GM23338 (cell line): Measurements from ENCODE around the gene ROS1. TPM values are rescaled to one million over a fixed set of nuclear protein-coding genes. Genes with fewer than 3 reads are reported as not detected.

Experiments
- ATAC-seq: fragments of 200-7000 bp; cut with Tn5 transposase; 3 replicates; pipeline ENCODE4 v1.9.1; 2020
- DNase-seq: peaks from one replicate; pipeline ENCODE4 v3.0.0-alpha.2; 2015; ENCODE audit warnings: low spot score
- H2AFZ ChIP-seq: fragments of 200-600 bp; sonication (generic); 2 replicates; pipeline ENCODE4 v1.8.0; 2016; ENCODE audit warnings: antibody characterized with exemption, mild to moderate bottlenecking, moderate library complexity
- H3F3A ChIP-seq: fragments of 200-600 bp; sonication (generic); replicated peaks from 2 replicates; pipeline ENCODE4 v1.8.0; 2017; ENCODE audit warnings: antibody characterized with exemption, mixed run types, low read depth
- H3K27ac ChIP-seq: fragments of 200-600 bp; sonication (generic); 2 replicates; pipeline ENCODE4 v1.6.1; 2016; ENCODE audit warnings: low read depth
- H3K27me3 ChIP-seq: fragments of 200-600 bp; sonication (generic); 2 replicates; pipeline ENCODE4 v1.8.0; 2016; ENCODE audit warnings: mild to moderate bottlenecking, mixed run types, moderate library complexity; ENCODE audit not compliant: insufficient read depth
- H3K36me3 ChIP-seq: fragments of 200-600 bp; sonication (generic); 2 replicates; pipeline ENCODE4 v1.8.0; 2016; ENCODE audit warnings: mild to moderate bottlenecking; ENCODE audit not compliant: insufficient read depth
- H3K4me1 ChIP-seq: fragments of 200-600 bp; sonication (generic); 2 replicates; pipeline ENCODE4 v1.8.0; 2016; ENCODE audit warnings: mild to moderate bottlenecking, moderate library complexity; ENCODE audit not compliant: insufficient read depth
- H3K4me2 ChIP-seq: fragments of 200-600 bp; sonication (generic); 2 replicates; pipeline ENCODE4 v1.7.1; 2017; ENCODE audit warnings: mixed run types
- H3K4me3 ChIP-seq: fragments of 200-600 bp; sonication (generic); 2 replicates; pipeline ENCODE4 v1.6.1; 2016; ENCODE audit warnings: mixed run types
- H3K79me2 ChIP-seq: fragments of 200-600 bp; sonication (generic); replicated peaks from 2 replicates; pipeline ENCODE4 v1.8.0; 2017; ENCODE audit warnings: mild to moderate bottlenecking; ENCODE audit not compliant: insufficient read depth
- H3K9me2 ChIP-seq: fragments of 200-600 bp; sonication (generic); 2 replicates; pipeline ENCODE4 v1.8.0; 2017; ENCODE audit not compliant: insufficient read depth
- H4K20me1 ChIP-seq: fragments of 200-600 bp; sonication (generic); replicated peaks from 2 replicates; pipeline ENCODE4 v1.8.0; 2017; ENCODE audit warnings: mild to moderate bottlenecking; ENCODE audit not compliant: insufficient read depth
- H3K27ac Mint-ChIP-seq: 2 replicates; pipeline ENCODE4 v1.8.0; 2020; ENCODE audit warnings: inconsistent platforms, mild to moderate bottlenecking, moderate library complexity, mixed read lengths
- H3K27me3 Mint-ChIP-seq: 3 replicates; pipeline ENCODE4 v1.8.0; 2022; ENCODE audit warnings: low read depth, mild to moderate bottlenecking, moderate library complexity, mixed read lengths, inconsistent platforms; ENCODE audit not compliant: insufficient read depth, poor library complexity
- H3K36me3 Mint-ChIP-seq: 3 replicates; pipeline ENCODE4 v1.8.0; 2021; ENCODE audit warnings: low read depth, mild to moderate bottlenecking, inconsistent platforms, moderate library complexity, mixed read lengths
- H3K4me1 Mint-ChIP-seq: 3 replicates; pipeline ENCODE4 v1.8.0; 2020; ENCODE audit warnings: mild to moderate bottlenecking, inconsistent platforms, mixed read lengths
- H3K4me3 Mint-ChIP-seq: 3 replicates; pipeline ENCODE4 v1.8.0; 2021; ENCODE audit warnings: moderate library complexity, mild to moderate bottlenecking, inconsistent platforms, mixed read lengths
- H3K9me3 Mint-ChIP-seq: 3 replicates; pipeline ENCODE4 v1.8.0; 2020; ENCODE audit warnings: moderate library complexity, mild to moderate bottlenecking, inconsistent platforms, mixed read lengths
- EZH2 ChIP-seq: fragments of 200-600 bp; sonication (generic); IDR thresholded peaks from one replicate; pipeline ENCODE4 v1.8.0; 2017; ENCODE audit warnings: antibody characterized with exemption, mild to moderate bottlenecking, low read depth; ENCODE audit not compliant: unreplicated experiment
- EZH2phosphoT487 ChIP-seq: fragments of 200-600 bp; sonication (generic); IDR thresholded peaks from one replicate; pipeline ENCODE4 v1.8.1; 2018; ENCODE audit warnings: antibody characterized with exemption; ENCODE audit not compliant: unreplicated experiment
- JUNB ChIP-seq: IDR thresholded peaks from one replicate; pipeline ENCODE4 v1.6.1; 2016; ENCODE audit warnings: antibody characterized with exemption; ENCODE audit not compliant: unreplicated experiment
- NANOG ChIP-seq: IDR thresholded peaks from 2 replicates; pipeline ENCODE4 v1.6.1; 2016; ENCODE audit warnings: antibody characterized with exemption, borderline replicate concordance
- POLR2AphosphoS5 ChIP-seq: IDR thresholded peaks from 2 replicates; pipeline ENCODE4 v1.6.1; 2016; ENCODE audit warnings: antibody characterized with exemption, low read depth
- STAT1 ChIP-seq: IDR thresholded peaks from one replicate; pipeline ENCODE4 v1.6.1; 2016; ENCODE audit warnings: antibody characterized with exemption; ENCODE audit not compliant: unreplicated experiment
- ZNF114 ChIP-seq: fragments of 250-450 bp; sonication (Bioruptor Pico); IDR thresholded peaks from 2 replicates; pipeline ENCODE4 v1.5.0; 2020; ENCODE audit warnings: mild to moderate bottlenecking, moderate library complexity
- polyA plus RNA-seq: library from polyadenylated mRNA; unstranded; fragments of >200 nt; fragmentation: Nextera tagmentation; extraction: Ambion mirVana; gene quantifications from 2 replicates; pipeline ENCODE4 v1.2.1, GENCODE V29; 2016
- total RNA-seq: library from RNA; depleted of rRNA; stranded (reverse); fragments of >200 nt; shearing (Covaris generic); gene quantifications from 2 replicates; pipeline ENCODE4 v1.2.3, GENCODE V29; 2014
- TF ChIP-seq, protein P1 (sequence below), 2 experiments: fragments of 200-600 bp in 1 of 2; sonication (generic) in 1 of 2; conservative IDR thresholded peaks; 2 replicates each; pipeline versions ENCODE4 v1.5.1 to v1.6.1; 2016 to 2017; ENCODE audit warnings: antibody characterized with exemption in 2 of 2, low read depth in 2 of 2, mild to moderate bottlenecking in 2 of 2, moderate library complexity in 1 of 2
- TF ChIP-seq, protein P2 (sequence below): IDR thresholded peaks from 2 replicates; pipeline ENCODE4 v1.6.1; 2016; ENCODE audit warnings: antibody characterized with exemption
- TF ChIP-seq, protein P3 (sequence below): IDR thresholded peaks from one replicate; pipeline ENCODE4 v1.6.1; 2018; ENCODE audit warnings: antibody characterized with exemption; ENCODE audit not compliant: unreplicated experiment

Gene ROS1
- total and polyA plus RNA-seq, 2 experiments from 2014 or later = not detected

DNA sequence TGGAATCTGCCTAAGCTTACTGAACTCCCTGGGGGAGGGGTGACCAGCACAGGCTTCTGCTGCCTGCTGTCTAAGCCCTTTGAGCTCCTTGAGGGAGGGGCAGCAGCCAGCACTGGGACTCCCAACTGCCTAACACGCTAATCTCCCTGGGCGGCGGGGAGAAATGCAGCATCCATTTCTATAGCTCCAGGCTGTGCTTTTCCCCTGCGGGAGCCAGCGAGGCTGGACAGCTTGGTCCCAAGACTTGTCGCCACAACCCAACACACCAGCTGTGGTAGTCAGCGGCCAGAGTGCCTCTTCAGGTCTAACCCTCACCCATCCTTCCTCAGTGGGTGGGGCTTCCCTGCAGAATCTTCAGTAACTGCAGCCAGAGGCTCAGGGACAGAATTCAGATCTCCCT is 95.8 kb downstream of the ROS1 start:
- no peaks in the 10 kb centered on the region for H3K36me3 Mint-ChIP-seq
- peaks cover 8% of the 10 kb centered on the region; the same call in 2 of the 3 replicates for H3K9me3 Mint-ChIP-seq
- Histone ChIP-seq H3K36me3 (no peaks in the 10 kb centered on the region), H3F3A (no peaks in the 10 kb centered on the region), H3K9me2 (peaks cover 16% of the 10 kb centered on the region), H3K79me2 (no peaks in the 10 kb centered on the region), H3K4me1 (no peaks in the 10 kb centered on the region), H3K27me3 (no peaks in the 10 kb centered on the region), H3K4me3 (no peak overlapping the region), H2AFZ (no peak overlapping the region), H3K27ac (no peak overlapping the region), H3K4me2 (no peak overlapping the region), H4K20me1 (no peaks in the 10 kb centered on the region)
- H3K4me3 Mint-ChIP-seq = no peak overlapping the region
- no peak for ATAC-seq
- no peak for TF ChIP-seq EZH2phosphoT487
- TF ChIP-seq, protein P1, sequence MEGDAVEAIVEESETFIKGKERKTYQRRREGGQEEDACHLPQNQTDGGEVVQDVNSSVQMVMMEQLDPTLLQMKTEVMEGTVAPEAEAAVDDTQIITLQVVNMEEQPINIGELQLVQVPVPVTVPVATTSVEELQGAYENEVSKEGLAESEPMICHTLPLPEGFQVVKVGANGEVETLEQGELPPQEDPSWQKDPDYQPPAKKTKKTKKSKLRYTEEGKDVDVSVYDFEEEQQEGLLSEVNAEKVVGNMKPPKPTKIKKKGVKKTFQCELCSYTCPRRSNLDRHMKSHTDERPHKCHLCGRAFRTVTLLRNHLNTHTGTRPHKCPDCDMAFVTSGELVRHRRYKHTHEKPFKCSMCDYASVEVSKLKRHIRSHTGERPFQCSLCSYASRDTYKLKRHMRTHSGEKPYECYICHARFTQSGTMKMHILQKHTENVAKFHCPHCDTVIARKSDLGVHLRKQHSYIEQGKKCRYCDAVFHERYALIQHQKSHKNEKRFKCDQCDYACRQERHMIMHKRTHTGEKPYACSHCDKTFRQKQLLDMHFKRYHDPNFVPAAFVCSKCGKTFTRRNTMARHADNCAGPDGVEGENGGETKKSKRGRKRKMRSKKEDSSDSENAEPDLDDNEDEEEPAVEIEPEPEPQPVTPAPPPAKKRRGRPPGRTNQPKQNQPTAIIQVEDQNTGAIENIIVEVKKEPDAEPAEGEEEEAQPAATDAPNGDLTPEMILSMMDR (conservative IDR thresholded peaks at IDR 0.05; ENCODE audit: low read depth in 2 of 2) = no peak
- no peak for TF ChIP-seq JUNB
- TF ChIP-seq, protein P2, sequence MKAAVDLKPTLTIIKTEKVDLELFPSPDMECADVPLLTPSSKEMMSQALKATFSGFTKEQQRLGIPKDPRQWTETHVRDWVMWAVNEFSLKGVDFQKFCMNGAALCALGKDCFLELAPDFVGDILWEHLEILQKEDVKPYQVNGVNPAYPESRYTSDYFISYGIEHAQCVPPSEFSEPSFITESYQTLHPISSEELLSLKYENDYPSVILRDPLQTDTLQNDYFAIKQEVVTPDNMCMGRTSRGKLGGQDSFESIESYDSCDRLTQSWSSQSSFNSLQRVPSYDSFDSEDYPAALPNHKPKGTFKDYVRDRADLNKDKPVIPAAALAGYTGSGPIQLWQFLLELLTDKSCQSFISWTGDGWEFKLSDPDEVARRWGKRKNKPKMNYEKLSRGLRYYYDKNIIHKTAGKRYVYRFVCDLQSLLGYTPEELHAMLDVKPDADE = no peak
- no peak for TF ChIP-seq ZNF114 (CRISPR knock-in tag)
- TF ChIP-seq STAT1 = no peak
- no peak for TF ChIP-seq EZH2
- TF ChIP-seq POLR2AphosphoS5 = no peak
- TF ChIP-seq, protein P3, sequence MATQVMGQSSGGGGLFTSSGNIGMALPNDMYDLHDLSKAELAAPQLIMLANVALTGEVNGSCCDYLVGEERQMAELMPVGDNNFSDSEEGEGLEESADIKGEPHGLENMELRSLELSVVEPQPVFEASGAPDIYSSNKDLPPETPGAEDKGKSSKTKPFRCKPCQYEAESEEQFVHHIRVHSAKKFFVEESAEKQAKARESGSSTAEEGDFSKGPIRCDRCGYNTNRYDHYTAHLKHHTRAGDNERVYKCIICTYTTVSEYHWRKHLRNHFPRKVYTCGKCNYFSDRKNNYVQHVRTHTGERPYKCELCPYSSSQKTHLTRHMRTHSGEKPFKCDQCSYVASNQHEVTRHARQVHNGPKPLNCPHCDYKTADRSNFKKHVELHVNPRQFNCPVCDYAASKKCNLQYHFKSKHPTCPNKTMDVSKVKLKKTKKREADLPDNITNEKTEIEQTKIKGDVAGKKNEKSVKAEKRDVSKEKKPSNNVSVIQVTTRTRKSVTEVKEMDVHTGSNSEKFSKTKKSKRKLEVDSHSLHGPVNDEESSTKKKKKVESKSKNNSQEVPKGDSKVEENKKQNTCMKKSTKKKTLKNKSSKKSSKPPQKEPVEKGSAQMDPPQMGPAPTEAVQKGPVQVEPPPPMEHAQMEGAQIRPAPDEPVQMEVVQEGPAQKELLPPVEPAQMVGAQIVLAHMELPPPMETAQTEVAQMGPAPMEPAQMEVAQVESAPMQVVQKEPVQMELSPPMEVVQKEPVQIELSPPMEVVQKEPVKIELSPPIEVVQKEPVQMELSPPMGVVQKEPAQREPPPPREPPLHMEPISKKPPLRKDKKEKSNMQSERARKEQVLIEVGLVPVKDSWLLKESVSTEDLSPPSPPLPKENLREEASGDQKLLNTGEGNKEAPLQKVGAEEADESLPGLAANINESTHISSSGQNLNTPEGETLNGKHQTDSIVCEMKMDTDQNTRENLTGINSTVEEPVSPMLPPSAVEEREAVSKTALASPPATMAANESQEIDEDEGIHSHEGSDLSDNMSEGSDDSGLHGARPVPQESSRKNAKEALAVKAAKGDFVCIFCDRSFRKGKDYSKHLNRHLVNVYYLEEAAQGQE = no peak
- no peak for TF ChIP-seq NANOG
- H3K4me1 Mint-ChIP-seq = peaks cover 2% of the 10 kb centered on the region; the same call in 1 of the 3 replicates
- no peak overlapping the region for H3K27ac Mint-ChIP-seq
- no peaks in the 10 kb centered on the region for H3K27me3 Mint-ChIP-seq
- DNase-seq = no peak

DNA sequence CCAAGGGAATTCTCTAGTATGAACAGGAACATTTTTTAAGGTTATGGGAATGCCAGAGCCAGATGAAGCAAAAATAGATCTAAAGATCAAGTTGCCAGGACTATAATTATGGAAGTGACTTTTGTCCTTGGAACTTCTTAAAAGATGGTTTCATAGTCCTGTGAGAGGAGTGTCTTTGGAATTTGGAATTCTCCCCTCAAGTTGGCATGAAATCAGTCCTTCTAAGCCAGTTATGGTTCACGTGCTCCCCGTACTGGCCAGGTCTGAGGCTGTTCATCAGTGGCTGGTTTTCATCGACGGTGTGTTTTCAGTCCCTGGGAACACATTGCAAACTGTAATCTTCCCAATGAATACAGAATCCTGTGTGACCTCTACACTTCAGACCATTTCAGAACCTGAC is 97.2 kb downstream of the ROS1 start:
- peaks cover 2% of the 10 kb centered on the region; the same call in 1 of the 3 replicates for H3K4me1 Mint-ChIP-seq
- TF ChIP-seq EZH2 = no peak
- TF ChIP-seq NANOG = no peak
- TF ChIP-seq, protein P1 (conservative IDR thresholded peaks at IDR 0.05; ENCODE audit: low read depth in 2 of 2) = no peak

More for the DNA sequence above, 97.2 kb downstream of the ROS1 start:
- ATAC-seq (no peak), DNase-seq (no peak)
- no peaks in the 10 kb centered on the region for H3K27me3 Mint-ChIP-seq
- no peaks in the 10 kb centered on the region for H3K27me3 ChIP-seq
- no peak overlapping the region for H3K4me3 Mint-ChIP-seq
- no peak overlapping the region for H3K27ac Mint-ChIP-seq
- no peaks in the 10 kb centered on the region for H3K4me1 ChIP-seq
- peaks cover 8% of the 10 kb centered on the region; the same call in 2 of the 3 replicates for H3K9me3 Mint-ChIP-seq
- H3K36me3 Mint-ChIP-seq = no peaks in the 10 kb centered on the region
- no peaks in the 10 kb centered on the region for H3F3A ChIP-seq
- H3K9me2 ChIP-seq = peaks cover 15% of the 10 kb centered on the region
- H4K20me1 ChIP-seq = no peaks in the 10 kb centered on the region
- H3K4me3 ChIP-seq = no peak overlapping the region
- no peak overlapping the region for H3K4me2 ChIP-seq
- no peak overlapping the region for H2AFZ ChIP-seq
- H3K79me2 ChIP-seq = no peaks in the 10 kb centered on the region
- H3K27ac ChIP-seq = no peak overlapping the region
- H3K36me3 ChIP-seq = no peaks in the 10 kb centered on the region
